PC-3 (cell line): ENCODE results near the gene PLVAP. TPM values are rescaled to one million over a fixed set of nuclear protein-coding genes. Genes with fewer than 3 reads are reported as not detected.

Experiments
- ATAC-seq: fragments of 200-7000 bp; cut with Tn5 transposase; 2 replicates; pipeline ENCODE4 v1.9.1; 2020; ENCODE audit warnings: mild to moderate bottlenecking, moderate library complexity
- BruUV-seq: library from RNA; stranded (reverse); fragments of 400-500 nt; replicated peaks from 2 replicates; lab custom pipeline; 2021; lab: Mats Ljungman, UMichigan
- CTCF ChIA-PET: fragments of 300-600 bp; sonication (Branson Sonifier 250); formaldehyde crosslinking; loops from one replicate; lab custom pipeline; 2022; ENCODE audit warnings: antibody characterized with exemption; lab: Charles Lee
- POLR2A ChIA-PET: fragments of 300-600 bp; sonication (Branson Sonifier 250); formaldehyde crosslinking; loops from one replicate; lab custom pipeline; 2022; ENCODE audit warnings: antibody characterized with exemption; ENCODE audit not compliant: unreplicated experiment; lab: Charles Lee
- DNase-seq: peaks from one replicate; pipeline ENCODE4 v3.0.0-alpha.2; 2015
- H2AFZ ChIP-seq: fragments of 300-600 bp; sonication (generic); 2 replicates; pipeline ENCODE4 v1.6.0; 2016; ENCODE audit warnings: antibody characterized with exemption, low read length
- H3F3A ChIP-seq: fragments of 300-600 bp; sonication (generic); one replicate; pipeline ENCODE4 v1.6.0; 2017; ENCODE audit warnings: antibody characterized with exemption, low read length, control low read depth, mild to moderate bottlenecking; ENCODE audit not compliant: unreplicated experiment
- H3K27ac ChIP-seq: fragments of 300-600 bp; sonication (generic); 2 replicates; pipeline ENCODE4 v1.5.1; 2016; ENCODE audit warnings: mild to moderate bottlenecking, low read length
- H3K27me3 ChIP-seq: fragments of 300-600 bp; sonication (generic); 2 replicates; pipeline ENCODE4 v1.6.1; 2016; ENCODE audit warnings: low read length, mixed read lengths
- H3K36me3 ChIP-seq: fragments of 300-600 bp; sonication (generic); 2 replicates; pipeline ENCODE4 v1.6.1; 2016; ENCODE audit warnings: low read depth, mixed run types, low read length, mixed read lengths
- H3K4me1 ChIP-seq: fragments of 300-600 bp; sonication (generic); 2 replicates; pipeline ENCODE4 v1.5.1; 2016; ENCODE audit warnings: low read length; ENCODE audit not compliant: insufficient read depth
- H3K4me2 ChIP-seq: fragments of 300-600 bp; sonication (generic); 2 replicates; pipeline ENCODE4 v1.6.0; 2016; ENCODE audit warnings: low read length
- H3K4me3 ChIP-seq: fragments of 300-600 bp; sonication (generic); 2 replicates; pipeline ENCODE4 v1.5.1; 2016; ENCODE audit warnings: mild to moderate bottlenecking, low read length, mixed read lengths
- H3K79me2 ChIP-seq: fragments of 300-600 bp; sonication (generic); 2 replicates; pipeline ENCODE4 v1.6.1; 2017; ENCODE audit warnings: low read length, mixed read lengths
- H3K9ac ChIP-seq: fragments of 300-600 bp; sonication (generic); 2 replicates; pipeline ENCODE4 v1.6.0; 2016; ENCODE audit warnings: mild to moderate bottlenecking, low read length
- H3K9me2 ChIP-seq: fragments of 300-600 bp; sonication (generic); replicated peaks from 2 replicates; pipeline ENCODE4 v1.6.1; 2016; ENCODE audit warnings: mixed run types, low read length, mixed read lengths
- H3K9me3 ChIP-seq: fragments of 300-600 bp; sonication (generic); 2 replicates; pipeline ENCODE4 v1.6.1; 2016; ENCODE audit warnings: low read length, mixed read lengths
- H4K20me1 ChIP-seq: fragments of 300-600 bp; sonication (generic); 2 replicates; pipeline ENCODE4 v1.6.1; 2016; ENCODE audit warnings: low read length, mixed read lengths
- CTCF ChIP-seq: fragments of 300-600 bp; sonication (generic); conservative IDR thresholded peaks from 2 replicates; pipeline ENCODE4 v1.5.1; 2017; ENCODE audit warnings: antibody characterized with exemption, low read depth, mild to moderate bottlenecking, low read length
- EZH2 ChIP-seq: fragments of 300-600 bp; sonication (generic); IDR thresholded peaks from one replicate; pipeline ENCODE4 v1.6.1; 2017; ENCODE audit warnings: antibody characterized with exemption, mild to moderate bottlenecking, low read length; ENCODE audit not compliant: unreplicated experiment
- EZH2phosphoT487 ChIP-seq: fragments of 300-600 bp; sonication (generic); IDR thresholded peaks from 2 replicates; pipeline ENCODE4 v1.6.1; 2018; ENCODE audit warnings: mild to moderate bottlenecking, antibody characterized with exemption, low read length, borderline replicate concordance
- intact Hi-C: fragments of 100-400 bp; cut with micrococcal nuclease; formaldehyde crosslinking; loops from 2 replicates; pipeline ENCODE4 v1.9.0; 2023
- total RNA-seq: library from RNA; depleted of rRNA; stranded (reverse); fragments of >200 nt; gene quantifications from 2 replicates; pipeline ENCODE4 v1.2.3, GENCODE V29; 2014

PLVAP gene
- total RNA-seq, 1 experiment from 2014 or later, result not detected

DNA sequence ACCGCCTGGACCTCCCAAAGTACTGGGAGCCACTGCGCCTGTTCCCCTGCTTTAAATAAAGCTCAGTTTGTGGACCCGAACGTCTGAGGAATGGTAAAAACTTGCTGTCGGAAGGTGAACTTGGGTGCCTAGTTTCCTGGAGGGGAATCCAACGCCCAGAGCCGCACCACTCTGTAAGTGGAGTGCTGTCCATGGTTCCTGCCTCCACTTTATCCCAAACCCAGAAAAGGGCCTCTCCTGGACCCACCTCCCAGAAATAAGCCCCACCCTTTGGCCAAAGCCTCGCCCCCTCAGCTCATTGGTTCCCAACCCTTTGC, 44.8 kb downstream of the PLVAP start:
- Histone ChIP-seq H3K9me2 (no peaks in the 10 kb centered on the region), H3K9ac (no peak overlapping the region), H3K9me3 (no peaks in the 10 kb centered on the region), H3K4me3 (no peak overlapping the region), H3F3A (no peaks in the 10 kb centered on the region), H3K79me2 (no peaks in the 10 kb centered on the region; the same call in 1 of the 2 replicates), H4K20me1 (no peaks in the 10 kb centered on the region), H2AFZ (no peak overlapping the region), H3K4me1 (peaks cover 10% of the 10 kb centered on the region), H3K4me2 (no peak overlapping the region), H3K27ac (no peak overlapping the region), H3K27me3 (no peaks in the 10 kb centered on the region), H3K36me3 (peaks cover 6% of the 10 kb centered on the region)
- ATAC-seq (no peak), DNase-seq (no peak)
- ChIA-PET CTCF (no interaction called here), POLR2A (interaction anchor here (2.0 kb wide), 1 partner anchor 23 kb away, joined by 11 read pairs; the partner anchor contains the start of gene DDA1)
- no TSS peak for BruUV-seq
- TF ChIP-seq CTCF (no peak), EZH2phosphoT487 (no peak), EZH2 (no peak)
- intact Hi-C loops, result no loop called here

GRCh38 chr19:17331045-17331558, 46.0 kb downstream of the PLVAP start:
- TF ChIP-seq CTCF (no peak), EZH2phosphoT487 (no peak)
- ChIA-PET CTCF (no interaction called here), POLR2A (no interaction called here)
- no peak overlapping the region for H2AFZ ChIP-seq
- H3K27me3 ChIP-seq, result no peaks in the 10 kb centered on the region
- no peak for ATAC-seq
- no peaks in the 10 kb centered on the region for H3K9me2 ChIP-seq
- H3K27ac ChIP-seq, result no peak overlapping the region
- no peak overlapping the region for H3K4me3 ChIP-seq
- H3K4me2 ChIP-seq, result no peak overlapping the region
- H3K36me3 ChIP-seq, result peaks cover 6% of the 10 kb centered on the region
- no peaks in the 10 kb centered on the region for H4K20me1 ChIP-seq
- H3K9ac ChIP-seq, result no peak overlapping the region
- peaks cover 10% of the 10 kb centered on the region for H3K4me1 ChIP-seq
- intact Hi-C loops, result no loop called here
- no peak for DNase-seq
- H3K79me2 ChIP-seq, result no peaks in the 10 kb centered on the region; the same call in 1 of the 2 replicates
- no peaks in the 10 kb centered on the region for H3K9me3 ChIP-seq
- BruUV-seq, result no TSS peak
- no peaks in the 10 kb centered on the region for H3F3A ChIP-seq

GRCh38 chr19:17330262-17331044, 46.7 kb downstream of the PLVAP start:
- no peaks in the 10 kb centered on the region for H3K27me3 ChIP-seq
- POLR2A ChIA-PET, result no interaction called here
- no peak overlapping the region for H3K4me2 ChIP-seq
- H2AFZ ChIP-seq, result no peak overlapping the region
- ATAC-seq (no peak), DNase-seq (no peak)
- H3K79me2 ChIP-seq, result no peaks in the 10 kb centered on the region; the same call in 1 of the 2 replicates
- H3K4me3 ChIP-seq, result no peak overlapping the region
- no peaks in the 10 kb centered on the region for H3K9me2 ChIP-seq
- TSS peak; percentile 16 for BruUV-seq
- H4K20me1 ChIP-seq, result no peaks in the 10 kb centered on the region
- H3K27ac ChIP-seq, result no peak overlapping the region
- TF ChIP-seq EZH2 (no peak), CTCF (no peak), EZH2phosphoT487 (no peak)
- no peaks in the 10 kb centered on the region for H3K9me3 ChIP-seq
- CTCF ChIA-PET, result interaction anchor here (0.5 kb wide), 1 partner anchor 27 kb away, joined by 11 read pairs; no protein-coding TSS in a partner anchor
- peaks cover 6% of the 10 kb centered on the region for H3K36me3 ChIP-seq
- intact Hi-C loops, result no loop called here
- peaks cover 6% of the 10 kb centered on the region for H3K4me1 ChIP-seq
- no peaks in the 10 kb centered on the region for H3F3A ChIP-seq
- H3K9ac ChIP-seq, result no peak overlapping the region
